GM21619 (cell line): ENCODE measurements around the gene LSM5.
"Not testable (repeated sequence)": the region's sequence is repeated elsewhere in the genome, so short reads cannot be mapped to it uniquely, and the experiment has no call there.

ENCODE experiments used
- ATAC-seq: cut with Tn5 transposase; IDR thresholded peaks from one replicate; pipeline ENCODE4 v1.9.1; 2021; ENCODE audit not compliant: unreplicated experiment

LSM5 gene

DNA sequence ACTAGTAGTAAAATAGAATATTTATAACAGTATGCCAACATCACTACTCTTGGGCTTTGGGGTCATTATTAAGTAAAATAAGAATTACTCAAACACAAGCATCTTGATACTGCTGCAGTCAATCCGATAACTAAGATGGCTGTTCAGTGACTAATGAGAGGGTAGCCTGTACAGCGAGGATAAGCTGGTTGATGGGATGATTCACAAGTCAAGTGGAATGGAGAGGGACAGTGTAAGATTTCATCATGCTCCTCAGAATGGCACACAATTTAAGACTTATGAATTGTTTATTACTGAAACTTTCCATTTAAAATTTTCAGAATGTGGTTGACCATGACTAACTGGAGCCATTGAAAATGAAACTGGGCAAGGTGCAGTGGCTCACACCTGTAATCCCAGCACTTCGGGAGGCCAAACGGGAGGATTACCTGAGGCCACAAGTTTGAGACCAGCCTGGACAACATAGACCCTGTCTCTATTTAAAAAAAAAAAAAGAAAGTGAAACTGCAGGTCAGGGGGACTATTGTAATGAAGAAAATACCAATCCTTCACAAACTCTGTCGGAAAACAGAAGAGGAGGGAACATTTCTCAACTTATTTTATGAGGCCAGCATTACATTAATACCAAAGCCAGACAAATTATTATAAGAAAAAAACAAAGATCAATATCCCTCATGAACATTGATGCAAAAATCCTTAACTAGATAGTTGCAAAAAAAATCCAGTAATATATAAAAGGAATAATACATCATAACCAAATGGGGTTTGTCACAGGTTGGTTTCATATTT is 16.3 kb upstream of the LSM5 start:
- ATAC-seq, result no peak

DNA sequence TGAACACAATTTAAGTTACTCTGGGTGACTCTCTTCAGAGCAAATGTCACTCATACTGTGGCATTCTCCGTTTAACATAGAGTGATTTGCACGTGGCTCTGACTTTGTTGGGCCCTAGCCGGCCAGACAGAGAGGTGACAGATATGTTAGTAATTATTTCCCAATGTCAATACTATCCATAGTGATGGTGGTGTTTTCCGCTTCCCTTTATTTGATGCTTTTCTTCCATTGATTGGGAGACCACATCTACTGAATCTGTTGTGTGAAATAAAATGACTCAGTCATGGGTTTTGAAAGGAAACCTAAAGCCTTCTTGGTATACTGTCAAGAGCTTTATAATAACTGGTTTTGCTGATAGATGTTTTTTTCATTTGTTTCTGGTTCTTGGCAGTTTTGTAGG is 12.5 kb upstream of the LSM5 start:
- ATAC-seq, result no peak

DNA sequence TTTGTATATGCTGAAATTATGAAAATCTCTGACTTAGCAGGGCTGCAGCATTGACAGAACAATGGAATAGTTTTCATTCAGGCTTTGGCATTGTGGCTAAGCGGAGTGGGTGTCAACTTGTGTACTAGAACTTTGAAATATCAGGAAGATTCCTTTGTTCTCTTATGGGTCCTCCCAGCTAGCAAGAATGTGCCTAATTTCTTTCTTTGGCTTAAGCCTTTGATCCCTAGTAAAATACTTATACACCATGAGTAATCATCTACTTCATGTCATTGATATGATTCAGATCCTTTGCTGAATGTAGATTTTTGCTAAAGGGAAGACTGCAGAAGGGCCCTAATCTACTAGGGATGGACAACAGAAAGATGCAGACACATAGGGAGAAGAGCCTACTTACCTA is 11.3 kb upstream of the LSM5 start:
- ATAC-seq, result no peak

DNA sequence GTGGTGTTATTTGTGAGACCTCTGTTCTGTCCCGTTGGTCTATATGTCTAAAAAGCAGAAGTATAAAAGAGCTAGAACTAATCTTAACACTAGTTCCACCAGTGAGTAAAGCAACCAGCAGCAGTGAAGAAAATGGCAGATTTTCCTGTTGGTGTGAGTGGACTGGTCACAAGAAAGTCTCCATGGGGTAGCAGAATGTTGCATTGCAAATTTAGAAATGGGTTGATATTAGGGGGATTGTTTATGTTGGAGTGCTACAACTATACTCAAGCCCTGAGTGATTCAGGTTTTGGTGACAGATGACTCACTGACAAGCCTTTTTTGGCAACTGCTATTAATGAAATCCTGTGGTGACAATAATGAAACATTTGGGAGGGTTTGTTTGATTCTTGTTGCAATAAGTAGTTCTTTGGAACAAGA is 10.8 kb upstream of the LSM5 start:
- peak; percentile 59 for ATAC-seq

DNA sequence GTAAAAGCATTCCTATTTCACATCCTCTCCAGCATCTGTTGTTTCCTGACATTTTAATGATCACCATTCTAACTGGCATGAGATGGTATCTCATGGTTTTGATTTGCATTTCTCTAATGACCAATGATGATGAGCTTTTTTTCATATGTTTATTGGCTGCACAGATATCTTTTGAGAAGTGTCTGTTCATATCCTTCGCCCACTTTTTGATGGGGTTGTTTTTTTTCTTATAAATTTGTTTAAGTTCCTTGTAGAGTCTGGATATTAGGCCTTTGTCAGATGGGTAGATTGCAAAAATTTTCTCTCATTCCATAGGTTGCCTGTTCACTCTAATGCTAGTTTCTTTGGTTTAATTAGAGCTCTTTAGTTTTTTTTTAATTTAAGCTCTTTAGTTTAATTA is 10.0 kb upstream of the LSM5 start:
- not testable (repeated sequence) for ATAC-seq

DNA sequence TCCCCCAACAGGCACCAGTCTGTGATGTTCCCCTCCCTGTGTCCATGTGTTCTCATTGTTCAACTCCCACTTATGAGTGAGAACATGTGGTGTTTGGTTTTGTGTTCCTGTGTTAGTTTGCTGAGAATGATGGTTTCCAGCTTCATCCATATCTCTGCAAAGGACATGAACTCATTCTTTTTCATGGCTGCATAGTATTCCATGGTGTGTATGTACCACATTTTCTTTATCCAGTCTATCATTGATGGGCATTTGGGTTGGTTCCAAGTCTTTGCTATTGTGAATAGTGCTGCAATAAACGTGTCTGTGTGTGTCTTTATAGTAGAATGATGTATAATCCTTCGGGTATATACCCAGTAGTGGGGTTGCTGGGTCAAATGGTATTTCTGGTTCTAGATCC is 9.6 kb upstream of the LSM5 start:
- not testable (repeated sequence) for ATAC-seq

DNA sequence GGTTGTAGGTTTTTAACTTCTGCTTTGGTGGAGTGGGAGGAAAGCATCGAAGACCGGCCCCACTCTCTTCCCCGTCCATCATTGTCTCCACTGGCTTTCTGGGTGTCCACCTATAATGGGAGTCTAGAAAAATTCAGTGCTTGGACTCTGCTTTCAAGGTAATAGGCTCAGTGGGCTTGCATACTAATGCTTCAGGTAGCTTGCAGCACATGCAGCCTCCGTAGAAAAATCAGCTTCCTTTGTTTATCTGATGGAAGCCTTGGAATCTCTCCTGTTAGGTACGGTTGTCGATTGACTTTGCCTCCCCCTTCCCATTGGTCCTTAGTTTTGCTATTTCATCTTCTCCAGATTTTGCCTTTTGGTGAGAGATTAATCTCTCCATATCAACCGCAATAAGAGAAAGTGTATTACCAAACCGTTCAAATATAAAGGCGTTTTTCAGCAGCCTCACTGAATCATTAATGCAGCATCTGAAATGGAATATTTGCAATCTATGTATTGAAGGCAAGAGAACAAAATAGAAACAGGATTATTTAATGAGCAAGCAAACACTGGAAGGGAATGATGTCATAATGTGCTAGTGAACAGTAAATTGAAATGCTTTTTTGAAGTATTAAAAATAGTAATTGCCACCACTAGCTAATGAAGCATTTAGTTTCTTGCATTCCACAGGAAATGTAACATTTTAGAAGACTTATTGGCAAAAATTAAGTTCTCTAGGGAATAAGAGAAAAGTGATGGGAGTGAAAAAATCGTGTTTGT is 6.1 kb upstream of the LSM5 start:
- ATAC-seq, result no peak

DNA sequence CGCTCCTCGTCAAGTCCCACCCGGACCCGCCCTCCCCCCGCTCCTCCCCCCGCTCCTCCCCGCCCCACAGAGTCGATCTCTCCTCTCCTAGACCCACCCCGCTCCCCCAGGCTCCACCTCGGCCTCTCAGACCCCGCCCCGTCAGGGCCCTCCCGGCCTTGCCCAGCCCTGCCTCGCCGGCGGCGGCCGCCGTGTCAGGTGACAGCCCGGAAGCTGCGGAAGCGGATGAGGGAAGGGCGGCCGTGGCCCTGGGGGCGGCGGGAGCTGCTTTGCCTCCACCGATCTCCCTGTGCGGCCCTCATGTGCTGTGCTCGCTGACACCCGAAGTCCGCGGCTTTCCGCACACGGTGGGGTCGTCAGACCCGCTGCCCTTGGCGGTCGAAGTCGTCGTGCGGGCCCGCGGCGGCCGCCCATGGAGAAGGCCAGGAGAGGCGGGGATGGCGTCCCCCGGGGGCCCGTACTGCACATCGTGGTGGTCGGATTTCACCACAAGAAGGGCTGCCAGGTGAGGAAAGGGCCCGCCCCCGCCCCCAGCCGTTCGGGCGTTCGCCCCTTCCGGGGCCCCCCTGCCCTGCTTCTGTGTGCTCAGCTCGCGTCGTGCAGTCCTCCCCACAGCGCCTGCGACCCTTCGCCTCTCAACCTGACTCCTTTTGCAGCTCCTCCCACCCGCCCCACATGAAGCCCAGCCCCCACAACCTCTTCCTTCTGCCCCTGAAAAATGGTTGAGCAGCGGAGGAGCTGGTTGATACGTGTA is 5.3 kb upstream of the LSM5 start, which contains the start of gene AVL9:
TSS of gene AVL9 (plus strand) at position 192 of the 754 bp plus-strand sequence. CDS start at position 413, 221 bp downstream.
- ATAC-seq, result peak; percentile 94

DNA sequence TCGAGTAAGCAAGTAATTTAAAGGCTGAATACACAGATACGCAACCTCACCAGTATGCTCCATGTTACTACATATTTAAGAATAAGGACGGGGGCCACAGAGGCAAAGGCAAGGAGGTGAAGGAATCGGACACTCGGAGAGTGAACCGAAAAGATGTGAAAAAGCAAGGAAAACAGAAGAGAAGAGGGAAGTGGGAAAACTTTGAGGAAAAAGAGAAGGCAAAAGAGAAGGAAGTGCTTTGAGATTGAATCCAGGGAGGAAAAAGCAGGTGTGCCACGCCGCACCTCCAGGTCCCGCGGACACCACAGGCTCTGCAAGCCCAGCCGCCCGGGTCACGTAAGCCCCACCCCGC is 4.7 kb upstream of the LSM5 start:
- ATAC-seq, result peak; percentile 7

DNA sequence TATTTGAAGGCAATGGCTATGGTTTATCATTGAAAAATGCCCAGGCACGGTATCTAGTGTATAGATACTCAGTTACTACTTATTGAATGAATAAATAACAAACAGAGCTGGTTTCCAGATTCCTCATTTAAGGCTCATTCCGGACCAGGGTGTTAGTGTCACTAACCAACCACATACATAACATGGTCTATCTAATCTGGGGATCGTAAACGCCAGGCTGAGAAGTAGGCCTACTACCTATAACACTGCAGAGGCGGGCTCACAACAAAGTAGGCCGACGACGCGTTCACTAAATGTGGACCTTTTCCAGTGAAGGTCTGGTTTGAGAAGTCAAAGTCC is 423 bp downstream of the LSM5 start:
- peak; percentile 15 for ATAC-seq

DNA sequence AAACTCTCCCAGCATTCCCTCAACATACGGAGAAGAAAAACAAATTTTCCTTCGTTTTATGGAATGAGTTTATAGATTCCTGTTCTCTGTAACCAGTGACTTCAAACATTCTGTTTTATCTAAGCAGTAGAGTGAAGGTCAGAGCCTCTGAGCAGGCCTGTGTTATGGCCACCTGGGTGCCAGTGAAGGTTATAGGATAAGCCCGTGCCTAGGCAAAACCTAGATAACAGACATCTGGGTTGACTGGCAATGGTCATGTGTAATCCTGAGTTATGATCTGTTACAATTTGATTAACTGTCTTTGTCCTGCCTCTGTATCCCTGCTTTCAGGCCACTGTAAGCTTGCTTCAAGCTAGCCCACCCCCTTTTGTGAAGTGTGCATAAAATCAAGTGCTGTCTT is 8.3 kb downstream of the LSM5 start:
- ATAC-seq, result no peak

DNA sequence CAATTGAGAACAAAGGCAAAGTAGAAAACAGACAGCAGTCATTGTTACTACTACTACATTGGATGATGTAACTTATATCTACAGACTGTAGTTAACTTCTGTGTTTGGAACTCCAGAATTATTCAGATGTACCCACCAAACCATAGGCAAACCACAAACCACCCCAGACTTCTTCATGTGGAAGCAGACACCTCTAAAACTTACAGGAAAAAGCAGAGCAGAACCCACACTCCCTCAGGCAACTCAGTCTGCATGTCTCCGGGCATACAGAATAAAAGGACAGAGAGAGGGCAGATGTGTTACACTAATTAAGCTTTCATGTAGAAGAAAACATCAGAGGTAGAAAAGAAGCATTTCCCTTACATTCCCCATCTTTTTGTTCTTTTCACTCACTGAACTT is 9.0 kb downstream of the LSM5 start:
- no peak for ATAC-seq

DNA sequence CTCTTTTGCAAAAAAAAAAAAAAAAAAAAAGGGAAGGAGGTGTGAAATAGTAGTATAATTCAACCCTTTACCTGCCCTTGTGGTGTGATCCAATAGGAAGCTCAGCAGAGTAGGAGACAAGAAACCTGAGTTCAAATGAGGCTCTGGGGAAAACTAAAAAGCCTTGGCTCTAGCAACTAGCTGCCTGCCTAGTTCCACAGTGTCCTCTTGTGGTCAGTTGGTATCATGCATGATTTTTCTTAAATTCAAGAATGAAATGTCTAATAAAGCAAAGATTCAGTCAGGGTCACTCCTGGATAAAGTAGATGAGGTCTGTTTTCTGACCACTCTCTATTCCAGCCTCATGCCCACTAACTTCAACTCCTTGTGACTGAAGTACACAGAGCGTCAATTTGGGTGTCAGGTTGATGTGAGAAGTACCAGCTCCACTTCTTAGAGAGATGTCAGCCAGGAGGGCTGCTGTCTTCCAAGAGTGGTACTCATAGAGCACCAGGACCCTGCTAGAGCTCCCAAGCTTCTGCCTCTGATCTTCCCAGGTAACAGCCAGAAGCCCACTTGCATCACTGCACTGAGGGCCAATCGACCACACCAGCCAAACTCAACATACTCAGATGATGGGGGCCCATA is 10.5 kb downstream of the LSM5 start:
- no peak for ATAC-seq

DNA sequence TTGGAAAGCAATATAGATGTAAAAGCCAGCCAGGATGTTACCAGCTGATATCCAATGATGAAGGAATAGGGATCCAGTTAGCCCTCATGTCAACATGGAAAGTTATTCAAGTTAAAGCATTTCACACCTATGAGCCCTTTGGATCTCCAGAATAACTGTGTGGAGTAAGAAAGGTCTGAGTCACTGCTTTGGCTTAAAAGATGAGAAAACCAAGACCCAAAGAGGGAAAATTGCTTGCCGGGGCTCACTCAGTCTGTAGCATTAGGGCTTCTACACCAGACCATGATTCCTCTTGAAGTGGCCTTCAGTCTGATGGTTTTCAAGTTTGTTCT is 12.6 kb downstream of the LSM5 start:
- no peak for ATAC-seq

DNA sequence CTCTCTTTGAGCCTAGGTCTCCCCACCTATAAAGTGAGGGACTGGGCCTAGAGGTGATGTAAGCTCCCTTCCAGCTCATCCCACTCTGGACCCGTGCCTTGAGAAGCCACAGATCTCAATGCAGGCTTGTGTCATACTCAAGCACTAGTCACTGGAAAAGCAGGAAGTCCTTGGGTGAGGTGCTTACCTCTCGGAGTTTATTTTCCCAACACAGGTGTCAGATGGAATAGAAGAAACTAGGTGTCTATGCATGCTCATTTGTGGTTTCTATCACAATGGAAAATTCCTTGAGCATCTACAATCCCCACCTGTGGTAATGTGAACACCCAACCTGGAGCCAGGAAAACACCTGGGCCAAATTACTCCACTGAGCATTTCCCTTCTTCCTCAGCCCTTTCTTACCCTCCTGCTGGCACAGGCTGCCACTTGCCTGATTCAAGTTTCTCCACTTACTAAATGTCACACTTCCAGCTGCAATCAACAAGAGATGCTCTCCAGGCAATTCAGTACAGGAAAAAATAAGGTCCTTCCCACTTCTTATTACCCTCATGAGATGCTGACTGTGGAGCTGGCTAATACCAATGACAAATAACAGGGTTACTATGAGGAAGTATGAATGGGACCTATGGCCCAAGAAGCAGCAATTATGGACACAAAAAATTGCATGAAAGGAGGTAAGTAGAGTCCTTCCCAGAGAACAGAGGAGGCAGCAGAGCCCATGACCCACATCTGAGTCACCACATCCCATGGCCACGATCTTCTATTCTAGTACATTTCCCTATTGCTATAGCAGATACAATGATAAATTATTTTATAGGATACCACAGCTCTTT is 13.1 kb downstream of the LSM5 start:
- ATAC-seq, result no peak

DNA sequence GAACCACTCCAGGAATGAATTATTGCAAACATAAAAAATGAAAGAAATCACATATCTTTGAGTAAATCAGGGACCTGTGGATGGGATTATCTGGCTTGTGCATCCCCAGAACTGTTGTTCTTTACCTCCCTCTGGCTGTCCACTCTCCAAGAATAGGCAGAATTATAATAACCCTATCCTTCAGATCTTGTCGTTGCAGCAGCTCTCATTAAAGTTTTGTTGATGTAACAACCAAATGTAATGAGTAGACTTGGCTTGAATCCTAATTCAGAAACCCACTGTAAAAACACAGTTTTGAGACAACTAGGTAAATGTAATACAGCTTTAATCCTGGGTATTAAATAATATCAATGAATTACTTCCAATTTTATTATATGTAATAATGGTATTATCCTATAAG is 16.2 kb downstream of the LSM5 start:
- ATAC-seq, result no peak

DNA sequence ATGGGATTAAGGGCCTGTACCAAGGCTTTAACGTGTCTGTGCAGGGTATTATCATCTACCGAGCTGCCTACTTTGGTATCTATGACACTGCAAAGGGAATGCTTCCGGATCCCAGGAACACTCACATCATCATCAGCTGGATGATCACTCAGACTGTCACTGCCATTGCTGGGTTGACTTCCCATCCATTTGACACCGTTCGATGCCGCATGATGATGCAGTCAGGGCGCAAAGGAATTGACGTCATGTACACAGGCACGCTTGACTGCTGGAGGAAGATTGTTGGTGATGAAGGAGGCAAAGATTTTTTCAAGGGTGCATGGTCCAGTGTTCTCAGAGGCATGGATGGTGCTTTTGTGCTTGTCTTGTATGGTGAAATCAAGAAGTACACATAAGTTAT is 18.2 kb downstream of the LSM5 start:
- ATAC-seq, result no peak

DNA sequence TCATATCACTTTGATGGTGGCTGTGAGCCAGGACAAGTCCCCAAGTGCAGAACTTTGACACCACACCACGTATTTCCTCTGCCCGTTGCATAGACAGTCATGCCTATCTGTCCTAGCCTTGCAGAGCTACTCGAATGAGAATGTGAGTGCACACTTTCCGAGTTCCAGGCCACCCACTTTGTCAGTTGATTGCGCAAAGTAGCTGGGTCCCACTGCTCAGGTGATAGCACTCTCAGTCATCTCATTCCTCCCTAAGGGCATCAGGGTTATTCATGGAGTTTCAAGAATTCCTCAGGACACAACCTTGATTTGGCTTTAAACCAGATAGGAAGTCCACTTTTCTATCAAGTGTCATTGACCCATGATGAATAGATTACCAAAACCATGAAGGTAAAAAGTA is 19.3 kb downstream of the LSM5 start:
- no peak for ATAC-seq

DNA sequence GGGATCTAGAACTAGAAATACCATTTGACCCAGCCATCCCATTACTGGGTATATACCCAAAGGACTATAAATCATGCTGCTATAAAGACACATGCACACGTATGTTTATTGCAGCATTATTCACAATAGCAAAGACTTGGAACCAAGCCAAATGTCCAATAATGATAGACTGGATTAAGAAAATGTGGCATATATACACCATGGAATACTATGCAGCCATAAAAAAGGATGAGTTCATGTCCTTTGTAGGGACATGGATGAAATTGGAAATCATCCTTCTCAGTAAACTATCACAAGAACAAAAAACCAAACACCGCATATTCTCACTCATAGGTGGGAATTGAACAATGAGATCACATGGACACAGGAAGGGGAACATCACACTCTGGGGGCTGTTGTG is 20.2 kb downstream of the LSM5 start:
- ATAC-seq, result not testable (repeated sequence)

DNA sequence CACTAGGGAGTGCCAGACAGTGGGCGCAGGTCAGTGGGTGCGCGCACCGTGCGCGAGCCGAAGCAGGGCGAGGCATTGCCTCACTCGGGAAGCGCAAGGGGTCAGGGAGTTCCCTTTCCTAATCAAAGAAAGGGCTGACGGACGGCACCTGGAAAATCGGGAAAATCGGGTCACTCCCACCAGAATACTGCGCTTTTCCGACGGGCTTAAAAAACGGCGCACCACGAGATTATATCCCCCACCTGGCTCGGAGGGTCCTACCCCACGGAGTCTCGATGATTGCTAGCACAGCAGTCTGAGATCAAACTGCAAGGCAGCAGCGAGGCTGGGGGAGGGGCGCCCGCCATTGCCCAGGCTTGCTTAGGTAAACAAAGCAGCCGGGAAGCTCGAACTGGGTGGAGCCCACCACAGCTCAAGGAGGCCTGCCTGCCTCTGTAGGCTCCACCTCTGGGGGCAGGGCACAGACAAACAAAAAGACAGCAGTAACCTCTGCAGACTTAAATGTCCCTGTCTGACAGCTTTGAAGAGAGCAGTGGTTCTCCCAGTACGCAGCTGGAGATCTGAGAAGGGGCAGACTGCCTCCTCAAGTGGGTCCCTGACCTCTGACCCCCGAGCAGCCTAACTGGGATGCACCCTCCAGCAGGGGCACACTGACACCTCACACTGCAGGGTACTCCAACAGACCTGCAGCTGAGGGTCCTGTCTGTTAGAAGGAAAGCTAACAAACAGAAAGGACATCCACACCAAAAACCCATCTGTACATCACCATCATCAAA is 25.4 kb downstream of the LSM5 start:
- ATAC-seq, result not testable (repeated sequence)
